Fibroblast of lung (primary cell): ENCODE measurements around the gene IGBP1. TPM values are rescaled to one million over a fixed set of nuclear protein-coding genes. Genes with fewer than 3 reads are reported as not detected.

ENCODE experiments used
- DNase-seq, 2 donors: peaks; one replicate each; pipeline versions ENCODE4 v3.0.0 to v3.0.0-alpha.2; 2010; ENCODE audit warnings: low read depth in 2 of 2
- H2AFZ ChIP-seq: 2 replicates; pipeline ENCODE4 v1.5.1; 2012; ENCODE audit warnings: low read length, control low read depth, inconsistent platforms
- H3K27ac ChIP-seq: 2 replicates; pipeline ENCODE4 v1.5.1; 2011; ENCODE audit warnings: low read length, control low read depth; ENCODE audit not compliant: insufficient read depth
- H3K27me3 ChIP-seq: 2 replicates; pipeline ENCODE4 v1.5.1; 2011; ENCODE audit warnings: mild to moderate bottlenecking, low read length; ENCODE audit not compliant: control insufficient read depth, insufficient read depth
- H3K36me3 ChIP-seq: 2 replicates; pipeline ENCODE4 v1.5.1; 2011; ENCODE audit warnings: low read length; ENCODE audit not compliant: control insufficient read depth, insufficient read depth
- H3K4me1 ChIP-seq: 2 replicates; pipeline ENCODE4 v1.5.1; 2011; ENCODE audit warnings: low read length; ENCODE audit not compliant: control insufficient read depth, insufficient read depth; ENCODE audit errors: extremely low read depth
- H3K4me2 ChIP-seq: 2 replicates; pipeline ENCODE4 v1.5.1; 2011; ENCODE audit warnings: low read length, control low read depth; ENCODE audit not compliant: insufficient read depth; ENCODE audit errors: extremely low read depth
- H3K4me3 ChIP-seq, 4 experiments: fragments of 200-600 bp in 1 of 4; sonication (generic) in 1 of 4; replicated peaks in 1 of 4; 2 replicates each; pipeline ENCODE4 v1.5.1; 2011 to 2016; ENCODE audit warnings: low read length in 4 of 4, low read depth in 3 of 4, mild to moderate bottlenecking in 3 of 4, control low read depth in 2 of 4, inconsistent platforms in 1 of 4, mixed read lengths in 1 of 4; ENCODE audit not compliant: insufficient read depth in 1 of 4; ENCODE audit errors: control extremely low read depth in 1 of 4
- H3K79me2 ChIP-seq: 2 replicates; pipeline ENCODE4 v1.5.1; 2012; ENCODE audit warnings: mild to moderate bottlenecking, low read length, inconsistent platforms; ENCODE audit not compliant: control insufficient read depth, insufficient read depth
- H3K9ac ChIP-seq: 2 replicates; pipeline ENCODE4 v1.5.1; 2011; ENCODE audit warnings: mild to moderate bottlenecking, low read length, control low read depth; ENCODE audit not compliant: insufficient read depth
- H3K9me3 ChIP-seq: 2 replicates; pipeline ENCODE4 v1.5.1; 2012; ENCODE audit warnings: low read depth, low read length; ENCODE audit not compliant: control insufficient read depth, insufficient read depth
- H4K20me1 ChIP-seq: 2 replicates; pipeline ENCODE4 v1.5.1; 2011; ENCODE audit warnings: low read length; ENCODE audit not compliant: control insufficient read depth, insufficient read depth; ENCODE audit errors: extremely low read depth
- CTCF ChIP-seq, 2 donors: IDR thresholded peaks in 1 of 2; conservative IDR thresholded peaks in 1 of 2; 1 replicate in 1 of 2; 2 replicates in 1 of 2; pipeline ENCODE4 v1.5.1; 2011 to 2012; ENCODE audit warnings: low read length in 2 of 2, control low read depth in 1 of 2, inconsistent platforms in 1 of 2, low read depth in 1 of 2, mild to moderate bottlenecking in 1 of 2
- EZH2 ChIP-seq: IDR thresholded peaks from 2 replicates; pipeline ENCODE4 v1.5.1; 2012; ENCODE audit warnings: low read length, control low read depth, mild to moderate bottlenecking; ENCODE audit errors: missing control alignments
- polyA minus RNA-seq: library from RNA; depleted of rRNA, polyadenylated mRNA; stranded (reverse); fragments of >200 nt; gene quantifications from 2 replicates; pipeline ENCODE4 v1.2.3, GENCODE V29; 2011; ENCODE audit warnings: low replicate concordance
- polyA plus RNA-seq, 2 donors: library from polyadenylated mRNA; depleted of rRNA in 1 of 2; stranded (reverse) in 1 of 2; unstranded in 1 of 2; fragments of >200 nt; gene quantifications; 2 replicates each; pipeline ENCODE4 v1.2.1, GENCODE V29; 2011 to 2012; ENCODE audit warnings: missing spikeins in 1 of 2
- total RNA-seq: library from RNA; depleted of rRNA; stranded (reverse); fragments of >200 nt; gene quantifications from 2 replicates; pipeline ENCODE4 v1.2.1, GENCODE V29; 2014

Gene IGBP1
- total RNA-seq (81.1 and 154 TPM in 2 replicates), polyA plus RNA-seq (60.7 and 67.2 TPM in 2 replicates), polyA minus RNA-seq (10.3 and 11.2 TPM in 2 replicates)
- 44.7 and 49.6 TPM in 2 replicates for polyA plus RNA-seq (2012)

DNA sequence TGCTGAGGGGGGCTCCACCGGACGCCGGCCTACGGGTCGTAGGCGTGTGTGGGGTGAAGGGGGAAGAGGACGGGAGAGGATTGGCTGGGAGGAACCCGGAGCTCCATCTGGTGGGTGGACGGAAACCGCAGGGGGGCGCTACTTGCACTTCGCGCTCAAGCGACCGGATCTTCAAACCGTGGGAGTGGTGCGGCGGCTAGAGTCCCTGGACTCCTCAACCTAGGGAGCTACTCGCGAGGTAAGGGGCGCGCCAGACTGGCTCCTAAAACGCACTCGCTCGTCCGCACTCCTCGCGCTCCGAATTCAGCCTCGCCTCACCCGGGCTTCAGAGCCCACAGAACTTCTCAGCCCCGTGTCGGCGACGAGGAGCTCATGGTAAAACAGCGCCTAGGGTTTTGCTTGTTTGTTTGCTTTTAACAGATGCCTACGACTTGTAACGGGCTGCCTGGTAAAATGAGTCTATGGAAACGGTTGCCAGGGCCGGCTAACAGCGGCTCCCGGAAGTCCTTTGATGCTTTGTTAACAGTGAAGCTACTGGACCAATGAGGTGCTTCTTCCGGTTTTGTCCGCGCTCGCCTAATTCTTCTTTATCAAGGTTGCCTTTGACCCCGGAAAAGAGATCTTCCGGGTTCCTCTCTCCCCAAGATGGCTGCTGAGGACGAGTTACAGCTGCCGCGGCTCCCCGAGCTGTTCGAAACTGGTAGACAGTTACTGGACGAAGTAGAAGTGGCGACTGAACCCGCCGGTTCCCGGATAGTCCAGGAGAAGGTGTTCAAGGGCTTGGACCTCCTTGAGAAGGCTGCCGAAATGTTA lies at the start of gene IGBP1:
Gene IGBP1, plus strand, starts transcription at position 145 of the 813 bp plus-strand sequence. Its CDS starts 501 bp downstream, at position 646.
- Histone ChIP-seq H3K27ac (peak within 1 kb of the TSS; percentile 95), H3K36me3 (no peaks in the 10 kb centered on the region), H3K79me2 (peaks cover 18% of the 10 kb centered on the region), H3K4me1 (peaks cover 6% of the 10 kb centered on the region), H4K20me1 (no peaks in the 10 kb centered on the region), H3K4me3 (peak within 1 kb of the TSS; percentile 60 to 98 (median 74)), H2AFZ (peak within 1 kb of the TSS; percentile 81), H3K27me3 (no peaks in the 10 kb centered on the region), H3K4me2 (peak within 1 kb of the TSS; percentile 87), H3K9ac (peak within 1 kb of the TSS; percentile 86), H3K9me3 (no peaks in the 10 kb centered on the region)
- peak; percentile 83 to 88 for DNase-seq
- TF ChIP-seq EZH2 (no peak), CTCF (conservative IDR thresholded peaks at IDR 0.05 in 1 of 2, IDR thresholded peaks at IDR 0.05 in 1 of 2; ENCODE audit: low read depth in 1 of 2, low read length in 2 of 2) (peak; percentile 61)

DNA sequence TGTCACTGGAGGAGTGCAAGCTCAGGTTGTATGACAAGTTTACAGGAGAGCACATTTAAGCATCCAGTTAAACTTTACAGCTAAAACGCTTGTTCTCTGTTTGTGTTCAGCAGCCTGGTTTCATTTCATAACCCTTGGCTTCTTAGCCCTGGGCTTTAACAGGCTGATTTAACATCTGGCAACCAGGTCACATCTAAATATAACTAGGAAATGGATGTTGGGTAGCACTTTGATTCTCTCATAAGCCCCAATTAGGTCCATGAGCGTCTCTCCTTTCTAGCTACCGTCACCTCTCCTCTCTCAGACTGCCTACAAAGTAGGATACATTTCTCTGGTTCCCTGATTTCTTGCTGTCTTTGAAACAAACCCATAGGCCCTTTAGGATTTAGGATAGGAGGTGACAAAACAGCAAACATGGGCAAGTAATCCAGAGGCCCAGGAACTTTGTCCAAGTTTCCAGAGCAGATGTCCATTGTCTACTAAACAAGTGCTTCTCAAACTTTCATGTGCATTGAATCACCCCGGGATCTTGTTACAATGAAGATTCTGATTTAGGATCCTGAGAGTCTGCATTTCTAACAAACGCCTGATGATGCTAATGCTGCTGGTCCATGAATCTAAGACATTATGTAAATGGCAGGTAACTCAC lies 48.5 kb upstream of the IGBP1 start:
- Histone ChIP-seq H3K79me2 (no peaks in the 10 kb centered on the region), H3K4me3 (no peak overlapping the region), H3K9ac (no peak overlapping the region), H3K4me1 (peaks cover 7% of the 10 kb centered on the region), H2AFZ (no peak overlapping the region), H3K9me3 (no peaks in the 10 kb centered on the region), H3K4me2 (no peak overlapping the region), H4K20me1 (no peaks in the 10 kb centered on the region), H3K27ac (no peak overlapping the region), H3K36me3 (no peaks in the 10 kb centered on the region), H3K27me3 (no peaks in the 10 kb centered on the region)
- DNase-seq = no peak
- TF ChIP-seq EZH2 = no peak

DNA sequence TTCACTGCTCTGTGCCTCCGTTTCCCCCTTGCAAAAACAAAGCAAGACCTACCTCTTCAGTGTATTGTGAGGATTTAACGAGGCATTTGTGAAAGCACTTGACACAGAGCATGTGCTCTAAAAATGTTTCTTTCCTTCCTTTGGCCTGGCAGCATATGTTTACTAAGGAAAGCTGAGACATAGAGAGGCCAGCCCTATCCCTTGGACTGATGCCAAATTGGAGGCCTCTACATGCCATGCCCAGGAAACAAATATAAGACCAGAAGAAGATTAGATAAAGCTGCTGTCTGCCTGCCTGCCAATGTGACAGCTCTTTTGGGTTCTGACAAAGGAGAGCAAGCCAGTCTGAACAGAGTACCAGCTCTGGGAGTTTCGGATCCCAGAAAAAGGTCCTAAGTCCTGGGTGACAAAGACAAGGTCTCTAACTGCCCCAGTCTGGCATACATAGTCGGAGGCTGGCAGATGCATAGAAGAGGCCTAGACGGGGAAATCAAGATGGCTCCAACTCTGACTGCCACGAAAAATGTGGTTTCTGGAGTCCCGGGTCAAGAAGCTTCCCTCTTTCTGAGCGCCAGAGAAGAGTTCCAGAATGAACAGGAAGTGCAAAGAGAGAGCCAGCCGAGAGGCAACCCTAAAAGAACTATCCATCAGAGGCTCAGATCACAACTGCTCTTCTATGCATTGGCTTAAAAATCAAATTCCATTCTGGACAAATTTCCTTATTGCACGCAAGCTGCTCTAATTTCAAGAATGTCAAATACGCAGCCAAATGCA lies 45.2 kb upstream of the IGBP1 start:
- Histone ChIP-seq H3K27ac (peak overlapping the region; percentile 72), H3K9ac (no peak overlapping the region), H2AFZ (peak overlapping the region; percentile 51), H4K20me1 (no peaks in the 10 kb centered on the region), H3K4me3 (no peak overlapping the region), H3K36me3 (no peaks in the 10 kb centered on the region), H3K9me3 (no peaks in the 10 kb centered on the region), H3K27me3 (no peaks in the 10 kb centered on the region), H3K4me1 (peaks cover 7% of the 10 kb centered on the region), H3K4me2 (peak overlapping the region; percentile 5), H3K79me2 (no peaks in the 10 kb centered on the region)
- peak in 1 of 2 donors; percentile 64 for DNase-seq
- no peak for TF ChIP-seq EZH2
- TF ChIP-seq CTCF (conservative IDR thresholded peaks at IDR 0.05 in 1 of 2, IDR thresholded peaks at IDR 0.05 in 1 of 2; ENCODE audit: low read depth in 1 of 2, low read length in 2 of 2) = no peak
